K562 (cell line): ENCODE data around the gene CNTNAP4. TPM values are rescaled to one million over a fixed set of nuclear protein-coding genes. Genes with fewer than 3 reads are reported as not detected.

Source experiments
- ATAC-seq: fragments of 200-7000 bp; cut with Tn5 transposase; 3 replicates; pipeline ENCODE4 v1.9.1; 2020; ENCODE audit warnings: moderate library complexity
- BruUV-seq: library from RNA; stranded (reverse); fragments of 400-500 nt; replicated peaks from 2 replicates; lab custom pipeline; 2021; lab: Mats Ljungman, UMichigan
- CTCF ChIA-PET: fragments of 300-600 bp; formaldehyde crosslinking; extraction: SDS; loops from one replicate; lab custom pipeline; 2021; ENCODE audit warnings: low intra/inter-chr PET ratio; lab: Yijun Ruan, JAX
- POLR2A ChIA-PET: fragments of 300-600, 350-650 bp; sonication (Branson Sonifier 250); formaldehyde crosslinking; extraction: SDS; loops from one replicate; lab custom pipeline; 2021; ENCODE audit warnings: antibody characterized with exemption, inconsistent platforms; lab: Yijun Ruan, JAX
- DNase-seq, 4 experiments: peaks; one replicate each; pipeline versions ENCODE4 v3.0.0 to v3.0.0-alpha.2; 2011 to 2018; ENCODE audit warnings: low spot score in 3 of 4, mixed read lengths in 3 of 4; ENCODE audit errors: extremely low read depth in 1 of 4
- FAIRE-seq: peaks from 2 replicates; lab custom pipeline; 2011; peaks lifted over from hg19 to GRCh38; lab: Jason Lieb, UNC
- H2AFZ ChIP-seq: 2 replicates; pipeline ENCODE4 v1.6.0; 2011; ENCODE audit warnings: low read depth, low read length, control low read depth, inconsistent platforms
- H3K27ac ChIP-seq: fragments of 200-600 bp; 3 replicates; pipeline ENCODE4 v1.8.0; 2011; ENCODE audit warnings: low read depth, mild to moderate bottlenecking, control low read depth, inconsistent platforms, low read length, moderate library complexity, mixed read lengths; ENCODE audit errors: extremely low read depth
- H3K27me3 ChIP-seq, 2 experiments: fragments of 300-600 bp in 1 of 2; 2 replicates in 1 of 2; 3 replicates in 1 of 2; pipeline versions ENCODE4 v1.6.0 to v1.8.0; 2011; ENCODE audit warnings: inconsistent platforms in 2 of 2, low read length in 2 of 2, mild to moderate bottlenecking in 1 of 2, mixed read lengths in 1 of 2, moderate library complexity in 1 of 2; ENCODE audit not compliant: control insufficient read depth in 2 of 2, insufficient read depth in 2 of 2
- H3K36me3 ChIP-seq: fragments of 300-600 bp; 3 replicates; pipeline ENCODE4 v1.8.0; 2011; ENCODE audit warnings: mild to moderate bottlenecking, low read length, inconsistent platforms; ENCODE audit not compliant: control insufficient read depth, insufficient read depth
- H3K4me1 ChIP-seq, 2 experiments: fragments of 200-600 bp in 1 of 2; replicated peaks in 1 of 2; 2 replicates in 1 of 2; 3 replicates in 1 of 2; pipeline versions ENCODE4 v1.5.1 to v1.8.0; 2011; ENCODE audit warnings: inconsistent platforms in 2 of 2, low read length in 2 of 2, mild to moderate bottlenecking in 1 of 2, mixed read lengths in 1 of 2, moderate library complexity in 1 of 2; ENCODE audit not compliant: control insufficient read depth in 2 of 2, insufficient read depth in 2 of 2
- H3K4me2 ChIP-seq: 2 replicates; pipeline ENCODE4 v1.6.1; 2011; ENCODE audit warnings: low read length, control low read depth, inconsistent platforms, mixed read lengths; ENCODE audit not compliant: insufficient read depth
- H3K4me3 ChIP-seq: fragments of 200-600 bp; sonication (generic), shearing (Covaris generic); 2 replicates; pipeline ENCODE4 v1.5.1; 2016; ENCODE audit warnings: control low read depth, inconsistent platforms
- H3K79me2 ChIP-seq: fragments of 200-600 bp; 3 replicates; pipeline ENCODE4 v1.8.0; 2011; ENCODE audit warnings: low read length, inconsistent platforms; ENCODE audit not compliant: control insufficient read depth, insufficient read depth
- H3K9ac ChIP-seq, 2 experiments: 2 replicates each; pipeline versions ENCODE4 v1.6.0 to v1.6.1; 2011; ENCODE audit warnings: low read depth in 2 of 2, low read length in 2 of 2, control low read depth in 1 of 2, inconsistent platforms in 1 of 2, mild to moderate bottlenecking in 1 of 2, mixed read lengths in 1 of 2; ENCODE audit not compliant: insufficient read depth in 1 of 2
- H3K9me1 ChIP-seq: one replicate; pipeline ENCODE4 v1.6.0; 2011; ENCODE audit warnings: inconsistent platforms, mild to moderate bottlenecking, low read length, moderate library complexity; ENCODE audit not compliant: control insufficient read depth, insufficient read depth
- H3K9me3 ChIP-seq: replicated peaks from 2 replicates; pipeline ENCODE4 v1.5.1; 2011; ENCODE audit warnings: low read depth, low read length, inconsistent platforms; ENCODE audit not compliant: control insufficient read depth, insufficient read depth
- H4K20me1 ChIP-seq: replicated peaks from 2 replicates; pipeline ENCODE4 v1.6.1; 2011; ENCODE audit warnings: low read length, inconsistent platforms, mixed read lengths; ENCODE audit not compliant: control insufficient read depth, insufficient read depth
- EHMT2 ChIP-seq: fragments of 450-650 bp; IDR thresholded peaks from 2 replicates; pipeline ENCODE4 v1.6.1; 2018; ENCODE audit warnings: antibody characterized with exemption
- KLF16 ChIP-seq: IDR thresholded peaks from 2 replicates; pipeline ENCODE4 v1.6.1; 2016; ENCODE audit warnings: antibody characterized with exemption
- MCM3 ChIP-seq: fragments of 450-650 bp; IDR thresholded peaks from 2 replicates; pipeline ENCODE4 v1.6.1; 2016
- MEF2A ChIP-seq: IDR thresholded peaks from 2 replicates; pipeline ENCODE4 v1.6.1; 2011; ENCODE audit warnings: low read depth, mild to moderate bottlenecking, low read length, moderate library complexity; ENCODE audit not compliant: control insufficient read depth
- MTA3 ChIP-seq: fragments of 450-650 bp; formaldehyde crosslinking; IDR thresholded peaks from 2 replicates; pipeline ENCODE4 v1.6.1; 2017; ENCODE audit warnings: mild to moderate bottlenecking, borderline replicate concordance
- NR2C2 ChIP-seq, 2 experiments: fragments of 200-800 bp in 1 of 2; sonication (Bioruptor generic) in 1 of 2; sonication (generic) in 1 of 2; formaldehyde crosslinking in 1 of 2; IDR thresholded peaks; 2 replicates each; pipeline versions ENCODE4 v1.6.1 to v1.8.0; 2016 to 2022; ENCODE audit warnings: mild to moderate bottlenecking in 1 of 2, missing compliant biosample characterization in 1 of 2, missing genetic modification characterization in 1 of 2, missing genetic modification reagents in 1 of 2
- PTRF ChIP-seq: fragments of 450-650 bp; IDR thresholded peaks from 2 replicates; pipeline ENCODE4 v1.6.1; 2016; ENCODE audit warnings: mild to moderate bottlenecking, missing genetic modification characterization, missing compliant biosample characterization
- SOX6 ChIP-seq: fragments of 450-650 bp; IDR thresholded peaks from 2 replicates; pipeline ENCODE4 v1.6.1; 2014; ENCODE audit warnings: mild to moderate bottlenecking
- ZFPM2 ChIP-seq: fragments of 250-450 bp; sonication (Bioruptor Pico); IDR thresholded peaks from 2 replicates; pipeline ENCODE4 v1.5.1; 2022; ENCODE audit warnings: mild to moderate bottlenecking
- ZNF444 ChIP-seq: fragments of 250-450 bp; sonication (Bioruptor Pico); IDR thresholded peaks from 2 replicates; pipeline ENCODE4 v1.4.0; 2020; ENCODE audit warnings: mild to moderate bottlenecking, moderate library complexity
- ZNF717 ChIP-seq: fragments of 250-450 bp; sonication (Bioruptor Pico); IDR thresholded peaks from 2 replicates; pipeline ENCODE4 v1.5.0; 2021
- ZNF766 ChIP-seq: fragments of 200-800 bp; sonication (Bioruptor generic); conservative IDR thresholded peaks from 2 replicates; pipeline ENCODE4 v1.6.1; 2016; ENCODE audit warnings: missing genetic modification characterization, missing compliant biosample characterization
- WGBS: fragments of 100-300 bp; shearing (Covaris generic); methylation state at CpG from one replicate; pipeline ENCODE4 v1.1.6; 2016; ENCODE audit warnings: low coverage, mixed read lengths; ENCODE audit not compliant: insufficient coverage; ENCODE audit errors: missing lambda C conversion rate; 5-methylcytosine and 5-hydroxymethylcytosine counted together
- in situ Hi-C: fragments of 300-500 bp; cut with MboI; formaldehyde crosslinking; loops from 4 replicates; pipeline ENCODE4 v1.15.0; 2018; ENCODE audit warnings: inconsistent platforms, mixed read lengths
- intact Hi-C: fragments of 100-400 bp; cut with micrococcal nuclease; formaldehyde crosslinking; loops from 2 replicates; pipeline ENCODE4 v1.14.2; 2022
- polyA plus RNA-seq, 8 experiments: library from polyadenylated mRNA; depleted of rRNA in 4 of 8; stranded (reverse) in 5 of 8; unstranded in 3 of 8; fragments of >200 nt; fragmentation: Nextera tagmentation in 2 of 8; fragmentation: Illumina TruSeq in 1 of 8; extraction: Ambion mirVana in 2 of 8; extraction: Trizol in 1 of 8; gene quantifications; 2 replicates each; pipeline versions ENCODE4 v1.2.1 to v1.2.3, GENCODE V29; 2011 to 2014; ENCODE audit warnings: inconsistent platforms in 1 of 8, missing spikeins in 1 of 8
- total RNA-seq, 7 experiments: library from RNA; depleted of rRNA in 6 of 7; stranded (reverse); fragments of >200 nt in 6 of 7; fragmentation: Illumina TruSeq in 2 of 7; extraction: Trizol in 2 of 7; gene quantifications; 2 replicates each; pipeline versions ENCODE4 v1.2.1 to v1.2.3, GENCODE V29; 2011 to 2021; ENCODE audit warnings: low replicate concordance in 1 of 7
- TF ChIP-seq, protein P1 (sequence below), 2 experiments: fragments of 450-650 bp; IDR thresholded peaks; 2 replicates each; pipeline ENCODE4 v1.6.1; 2016
- TF ChIP-seq, protein P2 (sequence below): sonication (generic); formaldehyde crosslinking; IDR thresholded peaks from 2 replicates; pipeline ENCODE4 v1.9.0; 2022; ENCODE audit warnings: mild to moderate bottlenecking, missing genetic modification reagents
- TF ChIP-seq, protein P3 (sequence below), 2 experiments: IDR thresholded peaks in 1 of 2; conservative IDR thresholded peaks in 1 of 2; 2 replicates each; pipeline ENCODE4 v1.6.1; 2016; ENCODE audit warnings: low read depth in 2 of 2, mild to moderate bottlenecking in 1 of 2, missing compliant biosample characterization in 1 of 2, missing genetic modification characterization in 1 of 2, moderate library complexity in 1 of 2

CNTNAP4 gene
- total and polyA plus RNA-seq, 9 of the 15 experiments (the other 6 are each of a cell fraction or from before 2014, with no cell fraction given), result not detected

DNA sequence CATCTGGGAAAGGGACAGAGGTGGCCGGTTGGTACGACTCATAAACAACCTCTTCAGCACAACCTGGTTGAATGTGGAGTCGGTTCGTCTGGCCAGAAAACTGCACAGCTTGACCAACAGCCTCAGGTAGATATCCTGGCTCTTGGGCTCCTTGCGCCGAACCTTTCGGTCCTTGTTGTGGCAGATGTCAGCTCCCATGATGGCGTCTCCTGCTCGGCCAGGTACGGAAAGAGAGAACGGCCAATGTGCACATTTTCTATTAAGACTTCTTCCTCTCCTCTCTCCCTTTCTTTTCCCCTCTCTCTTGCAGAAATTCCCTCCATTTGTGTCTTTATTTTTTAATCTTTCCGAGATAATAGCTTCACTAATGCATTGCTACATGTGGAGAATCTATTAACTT, 41.8 kb upstream of the CNTNAP4 start:
- DNase-seq, result no peak
- in situ Hi-C loops, result no loop called here
- intact Hi-C loops, result no loop called here

More for the DNA sequence above, 41.8 kb upstream of the CNTNAP4 start:
- ATAC-seq (no peak), FAIRE-seq (no peak)
- no peak overlapping the region for H3K27ac ChIP-seq
- TF ChIP-seq NR2C2 (CRISPR knock-in tag; IDR thresholded peaks at IDR 0.05) (no peak), NR2C2 (tag; IDR thresholded peaks at IDR 0.05) (no peak), MTA3 (no peak), SOX6 (no peak), MCM3 (no peak), ZNF766 (no peak), EHMT2 (no peak), PTRF (tag) (no peak), ZFPM2 (CRISPR knock-in tag) (no peak), ZNF717 (CRISPR knock-in tag) (no peak), MEF2A (no peak), KLF16 (no peak), ZNF444 (CRISPR knock-in tag) (no peak)
- TF ChIP-seq, protein P1, sequence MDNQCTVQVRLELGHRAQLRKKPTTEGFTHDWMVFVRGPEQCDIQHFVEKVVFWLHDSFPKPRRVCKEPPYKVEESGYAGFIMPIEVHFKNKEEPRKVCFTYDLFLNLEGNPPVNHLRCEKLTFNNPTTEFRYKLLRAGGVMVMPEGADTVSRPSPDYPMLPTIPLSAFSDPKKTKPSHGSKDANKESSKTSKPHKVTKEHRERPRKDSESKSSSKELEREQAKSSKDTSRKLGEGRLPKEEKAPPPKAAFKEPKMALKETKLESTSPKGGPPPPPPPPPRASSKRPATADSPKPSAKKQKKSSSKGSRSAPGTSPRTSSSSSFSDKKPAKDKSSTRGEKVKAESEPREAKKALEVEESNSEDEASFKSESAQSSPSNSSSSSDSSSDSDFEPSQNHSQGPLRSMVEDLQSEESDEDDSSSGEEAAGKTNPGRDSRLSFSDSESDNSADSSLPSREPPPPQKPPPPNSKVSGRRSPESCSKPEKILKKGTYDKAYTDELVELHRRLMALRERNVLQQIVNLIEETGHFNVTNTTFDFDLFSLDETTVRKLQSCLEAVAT (IDR thresholded peaks at IDR 0.05), result no peak
- TF ChIP-seq, protein P2, sequence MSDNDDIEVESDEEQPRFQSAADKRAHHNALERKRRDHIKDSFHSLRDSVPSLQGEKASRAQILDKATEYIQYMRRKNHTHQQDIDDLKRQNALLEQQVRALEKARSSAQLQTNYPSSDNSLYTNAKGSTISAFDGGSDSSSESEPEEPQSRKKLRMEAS, result no peak
- TF ChIP-seq, protein P3, sequence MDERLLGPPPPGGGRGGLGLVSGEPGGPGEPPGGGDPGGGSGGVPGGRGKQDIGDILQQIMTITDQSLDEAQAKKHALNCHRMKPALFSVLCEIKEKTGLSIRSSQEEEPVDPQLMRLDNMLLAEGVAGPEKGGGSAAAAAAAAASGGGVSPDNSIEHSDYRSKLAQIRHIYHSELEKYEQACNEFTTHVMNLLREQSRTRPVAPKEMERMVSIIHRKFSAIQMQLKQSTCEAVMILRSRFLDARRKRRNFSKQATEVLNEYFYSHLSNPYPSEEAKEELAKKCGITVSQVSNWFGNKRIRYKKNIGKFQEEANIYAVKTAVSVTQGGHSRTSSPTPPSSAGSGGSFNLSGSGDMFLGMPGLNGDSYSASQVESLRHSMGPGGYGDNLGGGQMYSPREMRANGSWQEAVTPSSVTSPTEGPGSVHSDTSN (CRISPR knock-in tag; IDR thresholded peaks at IDR 0.05; ENCODE audit: low read depth), result no peak
- TF ChIP-seq, protein P3 (tag; conservative IDR thresholded peaks at IDR 0.05; ENCODE audit: low read depth), result no peak
- H2AFZ ChIP-seq, result no peak overlapping the region
- H3K36me3 ChIP-seq, result no peaks in the 10 kb centered on the region
- no peaks in the 10 kb centered on the region for H4K20me1 ChIP-seq
- H3K9me1 ChIP-seq, result no peaks in the 10 kb centered on the region
- ChIA-PET CTCF (no interaction called here), POLR2A (interaction anchor here (0.9 kb wide), 1 partner anchor 40 kb away, joined by 5 read pairs; no protein-coding TSS in a partner anchor)
- H3K4me3 ChIP-seq, result no peak overlapping the region
- 2% methylated on average over 11 of the region's 12 CpGs for WGBS
- no peak overlapping the region for H3K9ac ChIP-seq
- no peaks in the 10 kb centered on the region for H3K9me3 ChIP-seq
- H3K27me3 ChIP-seq, result no peaks in the 10 kb centered on the region
- no TSS peak for BruUV-seq
- no peaks in the 10 kb centered on the region for H3K4me1 ChIP-seq
- H3K79me2 ChIP-seq, result no peaks in the 10 kb centered on the region
- no peak overlapping the region for H3K4me2 ChIP-seq
